Activated naive CD4-positive, alpha-beta T cell treated with anti-CD3 and anti-CD28 coated beads, Interleukin-2, amount 50 U/mL, for 72 hours (primary cell): ENCODE results near the gene CAMK1G. TPM values are rescaled to one million over a fixed set of nuclear protein-coding genes. Genes with fewer than 3 reads are reported as not detected.
A peak's percentile ranks its signal among the peaks of the same experiment; 100 is the strongest.

ENCODE experiments used
- ATAC-seq, 2 donors: fragments of 150-1000 bp; cut with Tn5 transposase; 2 replicates each; pipeline ENCODE4 v1.10.0; 2021; ENCODE audit warnings: mild to moderate bottlenecking in 2 of 2, moderate library complexity in 2 of 2
- DNase-seq, 2 donors: peaks; one replicate each; pipeline ENCODE4 v3.0.0; 2021 to 2022; ENCODE audit warnings: low spot score in 2 of 2
- H3K27ac Mint-ChIP-seq, 2 donors: one replicate each; pipeline ENCODE4 v1.8.0; 2022; ENCODE audit warnings: mild to moderate bottlenecking in 2 of 2, mixed read lengths in 2 of 2
- H3K36me3 Mint-ChIP-seq, 2 donors: one replicate each; pipeline ENCODE4 v1.8.0; 2022; ENCODE audit warnings: mixed read lengths in 2 of 2
- H3K9me3 Mint-ChIP-seq, 2 donors: one replicate each; pipeline ENCODE4 v1.8.0; 2022; ENCODE audit warnings: mixed read lengths in 2 of 2
- total RNA-seq, 2 donors: library from RNA; stranded (reverse); gene quantifications; one replicate each; pipeline ENCODE4 v1.2.3, GENCODE V29; 2022

The CAMK1G gene
- total RNA-seq, 2 donors from 2014 or later, result not detected

GRCh38 chr1:209557221-209557620 lies 26.3 kb upstream of the CAMK1G start:
- H3K36me3 Mint-ChIP-seq, result no peaks in the 10 kb centered on the region
- no peak overlapping the region for H3K27ac Mint-ChIP-seq
- H3K9me3 Mint-ChIP-seq, result no peaks in the 10 kb centered on the region
- ATAC-seq (no peak), DNase-seq (no peak)

- H3K9me3 Mint-ChIP-seq, result no peaks in the 10 kb centered on the region
- ATAC-seq (no peak), DNase-seq (no peak)
- no peak overlapping the region for H3K27ac Mint-ChIP-seq
- no peaks in the 10 kb centered on the region for H3K36me3 Mint-ChIP-seq
These were observed 23.0 kb upstream of the CAMK1G start for GRCh38 chr1:209560529-209560928.

DNA sequence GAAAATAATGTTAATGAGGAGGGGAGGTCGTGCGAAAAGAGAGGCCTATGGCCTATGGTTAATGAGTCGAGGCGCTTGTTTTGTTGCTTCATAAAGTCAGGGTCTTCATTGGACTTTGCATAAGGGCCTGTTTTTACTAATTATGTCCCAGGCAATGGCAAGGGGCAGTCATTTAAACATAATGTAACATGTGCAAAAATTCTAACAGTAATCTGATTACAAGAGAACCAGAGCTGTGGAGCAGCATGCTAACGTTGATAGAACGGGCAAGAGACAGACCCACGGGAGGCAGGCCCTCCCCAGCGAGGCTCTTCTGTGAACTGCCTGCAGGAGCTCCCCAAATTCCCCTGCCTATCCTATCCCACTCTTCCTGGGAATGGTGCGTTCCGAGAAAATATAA lies 22.6 kb upstream of the CAMK1G start:
- no peak overlapping the region for H3K27ac Mint-ChIP-seq
- H3K36me3 Mint-ChIP-seq, result no peaks in the 10 kb centered on the region
- ATAC-seq (no peak), DNase-seq (no peak)
- H3K9me3 Mint-ChIP-seq, result no peaks in the 10 kb centered on the region

- DNase-seq, result no peak
- no peaks in the 10 kb centered on the region for H3K36me3 Mint-ChIP-seq
- H3K27ac Mint-ChIP-seq, result no peak overlapping the region
- ATAC-seq, result no peak
- H3K9me3 Mint-ChIP-seq, result no peaks in the 10 kb centered on the region
These were observed 22.0 kb upstream of the CAMK1G start for GRCh38 chr1:209561532-209561931.

GRCh38 chr1:209564849-209565248 lies 18.7 kb upstream of the CAMK1G start:
- no peak overlapping the region for H3K27ac Mint-ChIP-seq
- DNase-seq (no peak), ATAC-seq (no peak)
- H3K36me3 Mint-ChIP-seq, result no peaks in the 10 kb centered on the region
- H3K9me3 Mint-ChIP-seq, result no peaks in the 10 kb centered on the region

GRCh38 chr1:209565759-209566678 lies 17.5 kb upstream of the CAMK1G start:
- peak in 1 of 2 donors; percentile 86 for DNase-seq
- Mint-ChIP-seq H3K9me3 (no peaks in the 10 kb centered on the region), H3K36me3 (no peaks in the 10 kb centered on the region), H3K27ac (no peak overlapping the region)
- ATAC-seq, result peak; percentile 81 to 85

- H3K36me3 Mint-ChIP-seq, result no peaks in the 10 kb centered on the region
- peak; percentile 29 to 55 for ATAC-seq
- no peak for DNase-seq
- no peak overlapping the region for H3K27ac Mint-ChIP-seq
- H3K9me3 Mint-ChIP-seq, result no peaks in the 10 kb centered on the region
These were observed 15.8 kb upstream of the CAMK1G start for GRCh38 chr1:209567698-209568175.

DNA sequence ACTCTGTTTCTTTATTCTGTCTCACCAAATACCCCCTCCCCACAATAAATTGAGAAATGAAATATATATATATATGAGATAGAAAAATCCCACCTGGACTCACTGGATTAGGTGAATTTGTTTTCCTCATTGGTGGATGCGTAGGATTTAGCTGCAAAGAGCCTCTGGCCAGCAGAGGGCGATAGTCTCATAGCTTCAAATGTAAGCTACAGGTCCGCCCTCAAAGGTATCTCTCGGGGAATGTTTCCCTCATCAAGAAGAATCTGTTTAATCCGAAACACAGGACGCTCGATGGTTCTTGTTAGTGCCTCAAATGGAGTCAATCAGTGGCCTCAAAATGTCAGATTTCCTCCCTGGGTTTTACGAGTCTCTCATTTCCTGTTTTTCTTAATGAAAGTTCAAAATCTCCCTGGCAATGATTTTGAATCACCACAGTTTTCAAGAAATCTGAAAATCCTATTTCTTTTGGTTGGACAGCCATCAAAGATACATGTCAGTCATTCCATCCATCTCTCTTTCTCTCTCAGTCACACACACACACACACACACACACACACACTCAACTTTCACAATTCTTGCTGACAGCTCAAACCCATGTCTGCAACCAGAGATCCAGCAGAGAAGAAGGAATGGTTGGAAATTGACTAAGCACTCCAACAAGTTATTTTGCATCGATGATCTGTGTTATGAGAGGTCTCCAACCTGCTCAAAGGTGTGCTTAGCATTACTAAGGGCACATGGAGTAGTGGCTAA lies 13.9 kb upstream of the CAMK1G start:
- Mint-ChIP-seq H3K36me3 (no peaks in the 10 kb centered on the region), H3K9me3 (no peaks in the 10 kb centered on the region), H3K27ac (peak overlapping the region; percentile 25 to 30)
- peak; percentile 56 to 59 for ATAC-seq
- DNase-seq, result peak in 1 of 2 donors; percentile 75

DNA sequence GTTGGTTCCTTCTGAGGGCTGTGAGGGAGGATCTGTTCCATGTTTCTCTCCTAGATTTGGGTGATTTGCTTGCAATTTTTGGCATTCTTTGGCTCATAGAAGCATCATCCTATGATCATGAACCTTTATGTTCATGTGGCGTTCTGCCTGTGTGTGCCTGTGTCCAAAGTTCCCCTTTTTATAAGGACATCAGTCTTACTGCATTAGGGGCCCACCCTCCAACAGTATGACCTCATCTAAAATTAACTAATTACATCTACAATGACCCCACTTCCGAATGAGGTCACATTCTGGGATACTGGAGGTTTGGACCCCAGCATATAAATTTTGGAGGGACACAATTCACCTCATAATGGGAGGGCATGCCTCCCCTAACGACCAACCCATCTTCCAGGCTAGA lies 12.8 kb upstream of the CAMK1G start:
- ATAC-seq (no peak), DNase-seq (no peak)
- Mint-ChIP-seq H3K27ac (no peak overlapping the region), H3K36me3 (no peaks in the 10 kb centered on the region), H3K9me3 (no peaks in the 10 kb centered on the region)

DNA sequence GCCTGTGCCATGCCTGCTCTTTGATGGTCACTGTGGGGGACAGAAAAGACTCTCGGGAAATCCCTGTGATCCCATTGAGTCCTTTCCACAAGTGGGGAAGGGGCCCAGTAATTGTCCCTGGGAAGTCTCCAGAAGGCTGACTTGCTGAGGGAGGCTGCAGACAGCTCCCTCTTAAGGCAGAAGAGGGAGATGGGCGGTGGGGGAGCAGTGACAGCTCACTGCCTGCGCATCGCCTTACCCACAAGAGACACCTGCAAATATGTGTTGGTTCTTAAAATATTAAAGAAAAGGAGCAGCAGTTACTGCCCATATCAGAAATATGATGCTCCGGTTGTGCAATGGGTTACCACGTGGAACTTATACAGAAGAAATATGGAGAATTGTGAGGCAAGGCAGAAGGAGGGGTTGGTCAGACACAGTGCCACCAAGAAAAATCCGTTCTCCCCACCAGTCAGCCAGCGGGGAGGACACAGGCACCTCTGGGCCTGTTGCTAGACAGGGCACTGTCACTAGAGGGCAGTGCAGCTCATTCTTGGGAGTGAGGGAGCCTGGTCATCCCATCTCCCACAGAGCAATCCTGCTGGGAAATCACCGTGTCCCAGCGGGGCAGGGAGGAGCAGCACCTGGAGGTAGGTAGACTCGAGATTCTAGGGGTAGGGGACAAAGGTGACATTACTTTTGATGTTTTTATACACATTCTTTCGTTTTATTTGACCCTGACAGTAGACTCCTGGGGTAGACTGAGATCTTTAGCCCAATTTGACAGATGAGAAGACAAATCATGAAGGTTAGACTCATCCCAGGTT lies 6.9 kb upstream of the CAMK1G start:
- Mint-ChIP-seq H3K36me3 (no peaks in the 10 kb centered on the region), H3K27ac (no peak overlapping the region), H3K9me3 (no peaks in the 10 kb centered on the region)
- ATAC-seq, result peak; percentile 91 to 95
- DNase-seq, result peak; percentile 68 to 85

GRCh38 chr1:209577346-209577745 lies 6.2 kb upstream of the CAMK1G start:
- H3K36me3 Mint-ChIP-seq, result no peaks in the 10 kb centered on the region
- H3K9me3 Mint-ChIP-seq, result no peaks in the 10 kb centered on the region
- H3K27ac Mint-ChIP-seq, result no peak overlapping the region
- ATAC-seq (no peak), DNase-seq (no peak)

- no peaks in the 10 kb centered on the region for H3K36me3 Mint-ChIP-seq
- no peak for ATAC-seq
- no peaks in the 10 kb centered on the region for H3K9me3 Mint-ChIP-seq
- H3K27ac Mint-ChIP-seq, result no peak overlapping the region
- DNase-seq, result no peak
These were observed 2.9 kb upstream of the CAMK1G start for GRCh38 chr1:209580577-209580976.

DNA sequence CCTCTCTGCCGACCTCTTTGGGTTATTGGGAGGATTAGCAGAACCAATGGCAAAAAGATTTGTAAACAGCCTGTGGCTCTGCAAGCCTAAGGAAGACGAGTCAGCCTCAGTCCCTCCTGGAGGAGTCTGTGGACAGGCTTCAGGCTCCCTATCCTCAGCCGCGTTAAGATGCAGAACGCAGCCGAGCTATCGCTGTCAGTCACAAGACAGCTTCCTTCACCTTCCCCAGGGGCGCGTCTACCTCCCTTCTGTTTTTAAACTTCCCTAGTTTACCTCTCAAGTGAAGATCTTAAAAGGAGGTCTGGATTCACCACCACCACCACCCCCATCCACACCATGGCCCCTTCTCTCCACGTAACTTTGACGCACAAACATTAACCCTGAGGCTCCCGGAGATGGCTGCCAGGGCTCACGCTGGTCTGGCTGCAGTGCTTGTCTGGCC lies 738 bp downstream of the CAMK1G start:
- ATAC-seq (no peak), DNase-seq (no peak)
- Mint-ChIP-seq H3K27ac (no peak overlapping the region), H3K9me3 (no peaks in the 10 kb centered on the region), H3K36me3 (no peaks in the 10 kb centered on the region)

GRCh38 chr1:209585197-209585596 lies 1.7 kb downstream of the CAMK1G start:
- Mint-ChIP-seq H3K27ac (no peak overlapping the region), H3K36me3 (no peaks in the 10 kb centered on the region), H3K9me3 (no peaks in the 10 kb centered on the region)
- no peak for DNase-seq
- ATAC-seq, result no peak

DNA sequence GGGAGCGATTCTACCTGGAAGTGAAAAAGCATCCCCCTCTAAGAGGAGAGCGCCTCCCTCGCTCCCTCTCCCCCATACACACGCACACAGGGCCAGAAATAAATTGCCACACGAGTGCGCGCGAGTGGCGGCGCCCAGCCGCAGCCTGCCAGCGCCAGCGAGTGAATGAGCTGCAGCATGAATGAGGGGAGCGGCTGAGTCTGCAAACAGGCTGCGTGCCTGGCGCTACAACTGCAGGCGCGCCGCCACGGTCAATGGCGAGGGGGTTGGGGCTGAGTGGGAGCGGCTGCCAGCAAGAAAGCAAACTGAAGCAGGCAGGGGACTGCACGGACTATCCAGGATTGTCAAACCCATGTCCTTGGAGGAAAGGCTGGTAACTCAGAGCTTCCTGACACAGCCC lies 2.2 kb downstream of the CAMK1G start:
- ATAC-seq (peak in 1 of 2 donors; percentile 52), DNase-seq (no peak)
- Mint-ChIP-seq H3K36me3 (no peaks in the 10 kb centered on the region), H3K27ac (no peak overlapping the region), H3K9me3 (no peaks in the 10 kb centered on the region)

- Mint-ChIP-seq H3K27ac (no peak overlapping the region), H3K9me3 (no peaks in the 10 kb centered on the region), H3K36me3 (no peaks in the 10 kb centered on the region)
- DNase-seq (no peak), ATAC-seq (no peak)
These were observed 2.8 kb downstream of the CAMK1G start for GRCh38 chr1:209586221-209586740.
